Measurements from ENCODE around the gene PTPRD. TPM values are rescaled to one million over a fixed set of nuclear protein-coding genes. Genes with fewer than 3 reads are reported as not detected.
A peak's percentile ranks its signal among the peaks of the same experiment; 100 is the strongest.

PTPRD gene
- total RNA-seq, 1 donor from 2014 or later: 5.7 TPM

DNA sequence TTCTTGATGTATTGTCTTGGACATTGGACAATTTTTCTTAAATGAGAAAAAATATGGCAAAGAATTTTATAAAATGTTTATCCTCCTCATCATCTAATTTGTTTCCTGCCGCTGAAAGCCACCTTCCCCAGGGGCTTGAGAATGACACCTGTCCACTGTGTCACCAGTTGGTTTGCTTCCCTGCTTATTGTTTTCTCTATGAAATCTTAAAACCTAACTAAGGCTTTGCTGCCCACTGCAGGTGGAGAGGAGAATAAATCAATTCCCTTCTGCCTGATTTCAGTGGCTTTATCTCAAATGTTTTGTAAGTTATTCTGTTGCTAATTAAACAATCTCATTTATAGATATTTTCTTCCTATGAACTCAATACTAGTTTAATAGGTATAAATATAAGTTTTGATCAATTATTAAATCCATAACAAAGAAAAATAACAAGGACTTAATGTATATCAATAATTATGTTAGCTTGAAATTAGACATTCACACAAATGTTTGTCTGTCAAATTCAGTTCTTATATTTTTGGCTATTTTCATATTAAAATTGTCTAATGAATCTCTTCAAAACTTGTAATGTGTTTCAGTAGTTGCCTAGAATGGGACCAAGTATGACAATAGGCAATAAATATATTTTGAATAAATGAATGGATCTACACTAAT is 822.5 kb downstream of the PTPRD start:
- TF ChIP-seq, protein P1, sequence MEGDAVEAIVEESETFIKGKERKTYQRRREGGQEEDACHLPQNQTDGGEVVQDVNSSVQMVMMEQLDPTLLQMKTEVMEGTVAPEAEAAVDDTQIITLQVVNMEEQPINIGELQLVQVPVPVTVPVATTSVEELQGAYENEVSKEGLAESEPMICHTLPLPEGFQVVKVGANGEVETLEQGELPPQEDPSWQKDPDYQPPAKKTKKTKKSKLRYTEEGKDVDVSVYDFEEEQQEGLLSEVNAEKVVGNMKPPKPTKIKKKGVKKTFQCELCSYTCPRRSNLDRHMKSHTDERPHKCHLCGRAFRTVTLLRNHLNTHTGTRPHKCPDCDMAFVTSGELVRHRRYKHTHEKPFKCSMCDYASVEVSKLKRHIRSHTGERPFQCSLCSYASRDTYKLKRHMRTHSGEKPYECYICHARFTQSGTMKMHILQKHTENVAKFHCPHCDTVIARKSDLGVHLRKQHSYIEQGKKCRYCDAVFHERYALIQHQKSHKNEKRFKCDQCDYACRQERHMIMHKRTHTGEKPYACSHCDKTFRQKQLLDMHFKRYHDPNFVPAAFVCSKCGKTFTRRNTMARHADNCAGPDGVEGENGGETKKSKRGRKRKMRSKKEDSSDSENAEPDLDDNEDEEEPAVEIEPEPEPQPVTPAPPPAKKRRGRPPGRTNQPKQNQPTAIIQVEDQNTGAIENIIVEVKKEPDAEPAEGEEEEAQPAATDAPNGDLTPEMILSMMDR (IDR thresholded peaks at IDR 0.05): peak; percentile 96
- Mint-ChIP-seq H3K36me3 (ENCODE audit: low read depth) (no peaks in the 10 kb centered on the region), H3K27ac (ENCODE audit: unreplicated experiment) (peak overlapping the region; percentile 39), H3K4me3 (ENCODE audit: unreplicated experiment) (no peak overlapping the region), H3K9me3 (ENCODE audit: low read depth) (no peaks in the 10 kb centered on the region), H3K4me1 (ENCODE audit: low read depth) (peaks cover 3% of the 10 kb centered on the region), H3K27me3 (ENCODE audit: low read depth) (peaks cover 4% of the 10 kb centered on the region)
- no peak for DNase-seq (ENCODE audit: low spot score)

DNA sequence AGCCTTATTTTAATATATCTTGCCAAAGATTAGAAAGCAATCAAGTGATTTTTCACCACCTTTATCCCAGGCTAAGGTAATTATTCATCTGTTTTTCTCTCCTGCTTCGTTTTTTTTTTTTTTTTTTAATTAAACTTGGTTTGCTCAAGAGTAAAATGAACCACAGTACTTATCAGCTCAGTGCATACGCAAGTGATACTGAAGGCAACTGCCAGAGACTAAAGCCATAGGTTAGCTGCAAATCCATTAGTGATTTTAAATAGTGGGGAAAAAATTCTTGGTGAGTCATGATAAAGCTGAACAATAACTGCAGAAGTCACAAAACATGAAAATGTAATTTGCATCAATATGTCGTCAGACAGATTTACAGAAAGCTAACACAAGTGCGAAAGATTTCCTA is 829.1 kb downstream of the PTPRD start:
- DNase-seq (ENCODE audit: low spot score): no peak
- Mint-ChIP-seq H3K27ac (ENCODE audit: unreplicated experiment) (no peak overlapping the region), H3K27me3 (ENCODE audit: low read depth) (no peaks in the 10 kb centered on the region), H3K4me1 (ENCODE audit: low read depth) (peaks cover 5% of the 10 kb centered on the region), H3K9me3 (ENCODE audit: low read depth) (no peaks in the 10 kb centered on the region), H3K4me3 (ENCODE audit: unreplicated experiment) (no peak overlapping the region), H3K36me3 (ENCODE audit: low read depth) (no peaks in the 10 kb centered on the region)
- TF ChIP-seq, protein P1 (IDR thresholded peaks at IDR 0.05): no peak

DNA sequence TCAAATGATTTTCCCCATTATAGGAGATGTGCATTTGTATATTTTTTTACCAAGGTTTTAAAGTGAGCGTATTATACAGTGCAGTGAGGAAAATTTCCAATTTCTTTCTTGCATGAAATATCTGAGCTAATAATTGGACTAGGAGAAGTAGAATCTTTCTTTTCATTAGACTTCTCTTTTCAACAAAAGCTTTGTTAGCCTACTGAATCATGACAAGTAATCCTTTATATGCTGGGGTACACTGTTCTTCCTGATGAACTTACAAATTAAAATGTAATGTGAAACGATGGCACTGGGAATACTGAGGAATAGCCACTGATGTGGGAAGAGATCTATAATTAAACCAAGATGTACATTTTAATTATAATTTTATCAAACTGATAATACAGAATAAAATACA is 829.6 kb downstream of the PTPRD start:
- H3K4me1 Mint-ChIP-seq (ENCODE audit: low read depth): peaks cover 5% of the 10 kb centered on the region
- no peak overlapping the region for H3K27ac Mint-ChIP-seq (ENCODE audit: unreplicated experiment)

DNA sequence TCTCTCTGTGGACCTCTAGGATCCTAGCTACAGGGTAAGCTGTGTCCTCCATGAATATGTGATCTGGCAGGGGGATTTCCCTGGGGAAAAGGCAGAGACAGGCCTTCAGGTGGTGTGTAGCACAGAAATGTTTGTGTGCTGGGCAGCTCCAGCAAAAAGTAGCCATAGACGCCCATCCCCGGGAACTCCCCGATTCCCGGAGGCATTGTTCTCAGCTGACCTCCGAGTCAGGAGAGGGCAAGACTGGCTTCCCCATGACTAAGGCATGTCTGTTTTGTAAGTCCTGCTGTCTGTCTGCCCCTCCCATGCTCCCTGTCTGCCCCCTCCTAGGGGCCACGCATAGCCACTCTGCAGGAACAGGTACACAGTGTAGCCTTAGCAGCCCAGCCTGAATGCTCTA is 834.5 kb downstream of the PTPRD start:
- H3K4me3 Mint-ChIP-seq (ENCODE audit: unreplicated experiment): no peak overlapping the region
- no peak overlapping the region for H3K27ac Mint-ChIP-seq (ENCODE audit: unreplicated experiment)
- H3K9me3 Mint-ChIP-seq (ENCODE audit: low read depth): no peaks in the 10 kb centered on the region
- TF ChIP-seq, protein P1 (IDR thresholded peaks at IDR 0.05): no peak
- no peak for DNase-seq (ENCODE audit: low spot score)
- no peaks in the 10 kb centered on the region for H3K27me3 Mint-ChIP-seq (ENCODE audit: low read depth)
- H3K4me1 Mint-ChIP-seq (ENCODE audit: low read depth): peaks cover 5% of the 10 kb centered on the region
- H3K36me3 Mint-ChIP-seq (ENCODE audit: low read depth): no peaks in the 10 kb centered on the region

More for the DNA sequence above, 829.6 kb downstream of the PTPRD start:
- DNase-seq (ENCODE audit: low spot score): no peak
- TF ChIP-seq, protein P1 (IDR thresholded peaks at IDR 0.05): no peak
- no peaks in the 10 kb centered on the region for H3K9me3 Mint-ChIP-seq (ENCODE audit: low read depth)
- H3K27me3 Mint-ChIP-seq (ENCODE audit: low read depth): no peaks in the 10 kb centered on the region
- no peaks in the 10 kb centered on the region for H3K36me3 Mint-ChIP-seq (ENCODE audit: low read depth)
- no peak overlapping the region for H3K4me3 Mint-ChIP-seq (ENCODE audit: unreplicated experiment)

DNA sequence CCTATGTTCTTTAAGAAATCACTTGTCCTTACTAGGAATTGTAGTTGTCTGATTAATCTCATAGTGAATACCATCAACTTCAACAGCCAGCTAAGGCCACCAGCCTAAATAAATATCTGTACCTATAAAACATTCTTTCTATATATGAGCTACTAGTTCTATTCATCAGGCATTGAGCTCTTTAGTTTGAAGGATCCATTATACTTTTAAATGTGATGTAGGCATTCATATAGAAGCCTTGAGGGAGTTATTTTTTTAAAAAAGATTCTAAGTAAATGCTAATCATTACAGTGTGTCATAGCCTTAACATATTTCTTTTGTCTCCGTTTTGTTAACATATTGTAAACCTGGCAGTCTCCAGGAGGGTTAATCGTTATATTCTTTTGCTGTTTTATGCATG is 838.3 kb downstream of the PTPRD start:
- H3K4me3 Mint-ChIP-seq (ENCODE audit: unreplicated experiment): no peak overlapping the region

More for the DNA sequence above, 838.3 kb downstream of the PTPRD start:
- Mint-ChIP-seq H3K27me3 (ENCODE audit: low read depth) (no peaks in the 10 kb centered on the region), H3K9me3 (ENCODE audit: low read depth) (no peaks in the 10 kb centered on the region), H3K27ac (ENCODE audit: unreplicated experiment) (no peak overlapping the region), H3K36me3 (ENCODE audit: low read depth) (no peaks in the 10 kb centered on the region), H3K4me1 (ENCODE audit: low read depth) (peaks cover 10% of the 10 kb centered on the region)
- TF ChIP-seq, protein P1 (IDR thresholded peaks at IDR 0.05): no peak
- no peak for DNase-seq (ENCODE audit: low spot score)

Data from chondrocyte (in vitro differentiated cells).